ENCODE results near the gene ERI3.

The ERI3 gene

GRCh38 chr1:44368471-44369151, 13.6 kb upstream of the ERI3 start:
- H3F3A ChIP-seq (ENCODE audit: low read depth), result no peaks in the 10 kb centered on the region
- no peak overlapping the region for H3K4me2 ChIP-seq (ENCODE audit: low read depth, low read length, poor library complexity, severe bottlenecking)
- H3K36me3 ChIP-seq (ENCODE audit: insufficient read depth, low read length), result no peaks in the 10 kb centered on the region
- no peak overlapping the region for H3K4me3 ChIP-seq (ENCODE audit: low read length, poor library complexity, severe bottlenecking)
- H3K9ac ChIP-seq (ENCODE audit: low read depth, low read length, poor library complexity, severe bottlenecking), result no peak overlapping the region
- no peaks in the 10 kb centered on the region for H4K20me1 ChIP-seq (ENCODE audit: insufficient read depth, low read length, poor library complexity, severe bottlenecking)
- TF ChIP-seq EZH2phosphoT487 (IDR thresholded peaks at IDR 0.05; ENCODE audit: borderline replicate concordance) (no peak), CTCF (conservative IDR thresholded peaks at IDR 0.05; ENCODE audit: low read length) (no peak)
- no peaks in the 10 kb centered on the region for H3K79me2 ChIP-seq (ENCODE audit: insufficient read depth, low read length)
- H3K27me3 ChIP-seq (ENCODE audit: insufficient read depth, low read length, poor library complexity, severe bottlenecking), result no peaks in the 10 kb centered on the region
- H2AFZ ChIP-seq (ENCODE audit: low read length), result no peak overlapping the region
- no peaks in the 10 kb centered on the region for H3K9me2 ChIP-seq (replicated peaks; ENCODE audit: low read depth, low read length)
- H3K4me1 ChIP-seq (ENCODE audit: insufficient read depth, low read length, poor library complexity, severe bottlenecking), result no peaks in the 10 kb centered on the region
- H3K9me3 ChIP-seq (ENCODE audit: insufficient read depth, low read depth, low read length), result no peaks in the 10 kb centered on the region

- Histone ChIP-seq H3K9me2 (replicated peaks; ENCODE audit: low read depth, low read length) (no peaks in the 10 kb centered on the region), H3K79me2 (ENCODE audit: insufficient read depth, low read length) (no peaks in the 10 kb centered on the region), H3K9me3 (ENCODE audit: insufficient read depth, low read depth, low read length) (no peaks in the 10 kb centered on the region), H4K20me1 (ENCODE audit: insufficient read depth, low read length, poor library complexity, severe bottlenecking) (no peaks in the 10 kb centered on the region), H3F3A (ENCODE audit: low read depth) (no peaks in the 10 kb centered on the region), H2AFZ (ENCODE audit: low read length) (no peak overlapping the region), H3K27me3 (ENCODE audit: insufficient read depth, low read length, poor library complexity, severe bottlenecking) (no peaks in the 10 kb centered on the region), H3K4me2 (ENCODE audit: low read depth, low read length, poor library complexity, severe bottlenecking) (no peak overlapping the region), H3K4me3 (ENCODE audit: low read length, poor library complexity, severe bottlenecking) (no peak overlapping the region), H3K4me1 (ENCODE audit: insufficient read depth, low read length, poor library complexity, severe bottlenecking) (no peaks in the 10 kb centered on the region), H3K36me3 (ENCODE audit: insufficient read depth, low read length) (no peaks in the 10 kb centered on the region), H3K9ac (ENCODE audit: low read depth, low read length, poor library complexity, severe bottlenecking) (no peak overlapping the region)
- TF ChIP-seq EZH2phosphoT487 (IDR thresholded peaks at IDR 0.05; ENCODE audit: borderline replicate concordance) (no peak), CTCF (conservative IDR thresholded peaks at IDR 0.05; ENCODE audit: low read length) (no peak)
Observed at GRCh38 chr1:44367944-44368343, 12.9 kb upstream of the ERI3 start.

DNA sequence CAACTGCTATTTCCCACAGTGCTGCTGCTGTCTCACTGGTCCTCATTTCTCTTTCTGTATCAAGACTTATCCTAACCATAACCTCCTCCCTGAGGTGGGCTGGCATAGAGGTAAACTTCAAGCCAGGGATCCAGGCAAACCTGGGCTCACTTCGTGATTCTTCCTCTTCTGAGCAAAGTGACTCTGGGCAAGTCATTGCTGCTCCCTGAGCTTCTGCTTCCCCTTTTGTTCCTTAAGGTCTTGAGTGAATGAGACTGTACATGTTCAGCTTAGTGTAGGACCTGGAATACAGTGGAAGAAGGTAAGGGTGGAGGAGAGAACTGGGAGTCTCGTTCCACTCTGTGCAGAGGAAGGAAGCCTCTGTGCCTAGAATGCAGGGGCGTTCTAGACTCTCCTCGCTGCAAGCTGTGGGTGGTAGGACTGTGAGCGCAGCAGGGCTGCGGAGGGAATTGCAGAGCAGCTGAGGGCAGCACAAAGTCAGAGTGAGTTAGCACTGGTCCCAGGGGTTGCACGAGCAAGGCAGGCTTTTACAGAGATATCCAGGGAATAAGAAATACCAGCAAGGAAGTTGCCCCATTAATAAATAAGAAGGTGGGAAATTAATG, 11.4 kb upstream of the ERI3 start:
- Histone ChIP-seq H3K79me2 (ENCODE audit: insufficient read depth, low read length) (no peaks in the 10 kb centered on the region), H2AFZ (ENCODE audit: low read length) (no peak overlapping the region), H4K20me1 (ENCODE audit: insufficient read depth, low read length, poor library complexity, severe bottlenecking) (no peaks in the 10 kb centered on the region), H3F3A (ENCODE audit: low read depth) (no peaks in the 10 kb centered on the region), H3K4me1 (ENCODE audit: insufficient read depth, low read length, poor library complexity, severe bottlenecking) (no peaks in the 10 kb centered on the region), H3K4me3 (ENCODE audit: low read length, poor library complexity, severe bottlenecking) (no peak overlapping the region), H3K9ac (ENCODE audit: low read depth, low read length, poor library complexity, severe bottlenecking) (no peak overlapping the region), H3K36me3 (ENCODE audit: insufficient read depth, low read length) (no peaks in the 10 kb centered on the region), H3K27me3 (ENCODE audit: insufficient read depth, low read length, poor library complexity, severe bottlenecking) (no peaks in the 10 kb centered on the region), H3K9me2 (replicated peaks; ENCODE audit: low read depth, low read length) (no peaks in the 10 kb centered on the region), H3K4me2 (ENCODE audit: low read depth, low read length, poor library complexity, severe bottlenecking) (no peak overlapping the region), H3K9me3 (ENCODE audit: insufficient read depth, low read depth, low read length) (no peaks in the 10 kb centered on the region)
- no peak for TF ChIP-seq EZH2phosphoT487 (IDR thresholded peaks at IDR 0.05; ENCODE audit: borderline replicate concordance)
- TF ChIP-seq CTCF (conservative IDR thresholded peaks at IDR 0.05; ENCODE audit: low read length), result no peak
